Measurements from ENCODE around the gene ANKRD9. TPM values are rescaled to one million over a fixed set of nuclear protein-coding genes. Genes with fewer than 3 reads are reported as not detected.

Gene ANKRD9
- total and polyA plus RNA-seq, 9 of the 15 experiments (the other 6 are each of a cell fraction or from before 2014, with no cell fraction given): 0.04 to 32.9 (median 5.3) TPM

DNA sequence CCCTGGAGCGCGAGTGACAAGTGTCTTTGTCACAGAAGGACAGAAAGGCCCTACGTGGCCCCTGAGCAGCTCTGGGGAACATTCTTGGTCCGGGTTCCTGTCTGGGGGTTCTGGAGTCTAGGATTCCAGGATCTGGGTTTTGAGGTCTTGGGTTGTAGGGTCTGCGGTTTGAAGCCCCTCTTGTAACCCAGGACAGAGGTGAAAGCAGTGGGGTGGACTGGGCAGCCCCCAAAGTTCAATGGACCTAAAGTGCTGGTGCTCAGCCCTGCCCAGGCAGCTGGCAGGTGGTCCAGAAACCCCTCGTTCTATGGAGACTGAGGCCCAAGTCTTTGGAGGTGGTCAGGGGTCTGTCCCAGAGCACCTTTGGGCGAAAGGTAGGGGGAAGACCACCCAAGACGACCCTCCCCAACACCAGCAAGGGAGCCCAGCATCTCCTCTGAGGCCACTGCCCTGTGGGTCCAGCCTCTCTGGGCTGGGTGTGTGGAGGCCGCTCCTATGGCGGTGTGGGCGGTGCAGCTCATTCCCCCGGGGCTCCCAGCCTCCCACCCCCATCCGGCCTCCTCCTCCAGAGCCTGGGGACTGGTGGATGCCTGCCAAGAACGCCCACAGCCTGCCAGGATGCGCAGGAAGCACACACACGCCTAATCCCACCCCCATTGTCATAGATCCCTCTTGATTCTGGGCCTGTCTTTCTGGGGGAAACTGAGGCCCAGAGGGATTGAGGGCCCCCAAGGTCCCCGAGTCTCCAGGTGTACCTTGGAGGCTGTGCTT, 30.2 kb upstream of the ANKRD9 start (continued):
- no peak for TF ChIP-seq HDAC2 (IDR thresholded peaks at IDR 0.05)
- TF ChIP-seq, protein P1, sequence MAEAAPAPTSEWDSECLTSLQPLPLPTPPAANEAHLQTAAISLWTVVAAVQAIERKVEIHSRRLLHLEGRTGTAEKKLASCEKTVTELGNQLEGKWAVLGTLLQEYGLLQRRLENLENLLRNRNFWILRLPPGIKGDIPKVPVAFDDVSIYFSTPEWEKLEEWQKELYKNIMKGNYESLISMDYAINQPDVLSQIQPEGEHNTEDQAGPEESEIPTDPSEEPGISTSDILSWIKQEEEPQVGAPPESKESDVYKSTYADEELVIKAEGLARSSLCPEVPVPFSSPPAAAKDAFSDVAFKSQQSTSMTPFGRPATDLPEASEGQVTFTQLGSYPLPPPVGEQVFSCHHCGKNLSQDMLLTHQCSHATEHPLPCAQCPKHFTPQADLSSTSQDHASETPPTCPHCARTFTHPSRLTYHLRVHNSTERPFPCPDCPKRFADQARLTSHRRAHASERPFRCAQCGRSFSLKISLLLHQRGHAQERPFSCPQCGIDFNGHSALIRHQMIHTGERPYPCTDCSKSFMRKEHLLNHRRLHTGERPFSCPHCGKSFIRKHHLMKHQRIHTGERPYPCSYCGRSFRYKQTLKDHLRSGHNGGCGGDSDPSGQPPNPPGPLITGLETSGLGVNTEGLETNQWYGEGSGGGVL (CRISPR knock-in tag; IDR thresholded peaks at IDR 0.05): no peak
- peak; percentile 92 for TF ChIP-seq EGR1 (conservative IDR thresholded peaks at IDR 0.05)
- TF ChIP-seq, protein P2, sequence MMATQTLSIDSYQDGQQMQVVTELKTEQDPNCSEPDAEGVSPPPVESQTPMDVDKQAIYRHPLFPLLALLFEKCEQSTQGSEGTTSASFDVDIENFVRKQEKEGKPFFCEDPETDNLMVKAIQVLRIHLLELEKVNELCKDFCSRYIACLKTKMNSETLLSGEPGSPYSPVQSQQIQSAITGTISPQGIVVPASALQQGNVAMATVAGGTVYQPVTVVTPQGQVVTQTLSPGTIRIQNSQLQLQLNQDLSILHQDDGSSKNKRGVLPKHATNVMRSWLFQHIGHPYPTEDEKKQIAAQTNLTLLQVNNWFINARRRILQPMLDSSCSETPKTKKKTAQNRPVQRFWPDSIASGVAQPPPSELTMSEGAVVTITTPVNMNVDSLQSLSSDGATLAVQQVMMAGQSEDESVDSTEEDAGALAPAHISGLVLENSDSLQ (IDR thresholded peaks at IDR 0.05): peak; percentile 52; the same call in 1 of the 2 replicates
- TF ChIP-seq HNRNPUL1 (IDR thresholded peaks at IDR 0.05; ENCODE audit: low read length): no peak
- no peak for TF ChIP-seq RBM39 (optimal IDR thresholded peaks at IDR 0.05; ENCODE audit: low read depth, low read length)
- peak; percentile 35 to 61; a peak in 3 of 4 replicates for TF ChIP-seq NRF1 (conservative IDR thresholded peaks at IDR 0.05 in 1 of 2, IDR thresholded peaks at IDR 0.05 in 1 of 2)
